Adrenal gland (tissue), 5 donors: ENCODE data around the gene APBB3.

Source experiments
- POLR2A ChIP-seq, 2 donors: fragments of 450-650 bp; IDR thresholded peaks; one replicate each; pipeline ENCODE4 v1.6.1; 2017; ENCODE audit warnings: antibody characterized with exemption in 2 of 2, mild to moderate bottlenecking in 2 of 2, moderate library complexity in 1 of 2
- TF ChIP-seq, protein P1 (sequence below), 6 experiments: fragments of 450-650 bp in 4 of 6; fragments of 200-600 bp in 2 of 6; sonication (generic) in 1 of 6; IDR thresholded peaks; 1 replicate in 5 of 6; 2 replicates in 1 of 6; pipeline versions ENCODE4 v1.5.1 to v1.8.0; 2016 to 2021; ENCODE audit warnings: antibody characterized with exemption in 6 of 6, mild to moderate bottlenecking in 2 of 6, moderate library complexity in 1 of 6
- donor health status: DM: no; HTN: no; CAD: no.

- no peak for TF ChIP-seq POLR2A (IDR thresholded peaks at IDR 0.05)
- TF ChIP-seq, protein P1, sequence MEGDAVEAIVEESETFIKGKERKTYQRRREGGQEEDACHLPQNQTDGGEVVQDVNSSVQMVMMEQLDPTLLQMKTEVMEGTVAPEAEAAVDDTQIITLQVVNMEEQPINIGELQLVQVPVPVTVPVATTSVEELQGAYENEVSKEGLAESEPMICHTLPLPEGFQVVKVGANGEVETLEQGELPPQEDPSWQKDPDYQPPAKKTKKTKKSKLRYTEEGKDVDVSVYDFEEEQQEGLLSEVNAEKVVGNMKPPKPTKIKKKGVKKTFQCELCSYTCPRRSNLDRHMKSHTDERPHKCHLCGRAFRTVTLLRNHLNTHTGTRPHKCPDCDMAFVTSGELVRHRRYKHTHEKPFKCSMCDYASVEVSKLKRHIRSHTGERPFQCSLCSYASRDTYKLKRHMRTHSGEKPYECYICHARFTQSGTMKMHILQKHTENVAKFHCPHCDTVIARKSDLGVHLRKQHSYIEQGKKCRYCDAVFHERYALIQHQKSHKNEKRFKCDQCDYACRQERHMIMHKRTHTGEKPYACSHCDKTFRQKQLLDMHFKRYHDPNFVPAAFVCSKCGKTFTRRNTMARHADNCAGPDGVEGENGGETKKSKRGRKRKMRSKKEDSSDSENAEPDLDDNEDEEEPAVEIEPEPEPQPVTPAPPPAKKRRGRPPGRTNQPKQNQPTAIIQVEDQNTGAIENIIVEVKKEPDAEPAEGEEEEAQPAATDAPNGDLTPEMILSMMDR (IDR thresholded peaks at IDR 0.05), result no peak
Observed at GRCh38 chr5:140594169-140594568, 29.8 kb upstream of the APBB3 start.
